ENCODE data around the gene NGFR.
A peak's percentile ranks its signal among the peaks of the same experiment; 100 is the strongest.

The NGFR gene

GRCh38 chr17:49496183-49496866 lies 1.2 kb downstream of the NGFR start:
- Histone ChIP-seq H3K27me3 (replicated peaks in 2 of 5; ENCODE audit: control insufficient read depth in 4 of 5, insufficient read depth in 5 of 5, low read length in 4 of 5) (peaks cover 17 to 60% (median 37%) of the 10 kb centered on the region in 5 experiments), H3K4me1 (ENCODE audit: control extremely low read depth in 1 of 4, control insufficient read depth in 4 of 4, insufficient read depth in 4 of 4, low read length in 3 of 4) (peaks cover 0 to 32% (median 25%) of the 10 kb centered on the region in 4 experiments), H3K4me3 (ENCODE audit: control insufficient read depth in 1 of 7, extremely low read depth in 1 of 7, insufficient read depth in 4 of 7, low read depth in 2 of 7, low read length in 6 of 7) (peak overlapping the region in 6 of 7 experiments; percentile 16 to 79 (median 53)), H3K36me3 (ENCODE audit: control insufficient read depth in 4 of 4, insufficient read depth in 4 of 4, low read length in 3 of 4) (no peaks in the 10 kb centered on the region), H3K9me3 (ENCODE audit: control extremely low read depth in 1 of 5, control insufficient read depth in 4 of 5, insufficient read depth in 2 of 5, low read depth in 1 of 5, low read length in 4 of 5) (no peaks in the 10 kb centered on the region), H3K27ac (ENCODE audit: insufficient read depth in 1 of 2, low read depth in 1 of 2, low read length in 2 of 2, poor library complexity in 1 of 2, severe bottlenecking in 2 of 2) (no peak overlapping the region)
- POLR2A ChIA-PET, result no interaction called here
- CTCF ChIA-PET, result interaction anchor here (0.8 to 3.1 kb wide), 19 partner anchors 10 to 178 kb away, joined by 3 to 19 read pairs (median 4); no protein-coding TSS in a partner anchor
- DNase-seq, result peak; percentile 67 to 81 (median 79)
- WGBS (ENCODE audit: insufficient coverage), result under 1% methylated on average over 78 of the region's 85 CpGs

- H3K36me3 ChIP-seq (ENCODE audit: control insufficient read depth in 4 of 4, insufficient read depth in 4 of 4, low read length in 3 of 4), result no peaks in the 10 kb centered on the region
- H3K9me3 ChIP-seq (ENCODE audit: control extremely low read depth in 1 of 5, control insufficient read depth in 4 of 5, insufficient read depth in 2 of 5, low read depth in 1 of 5, low read length in 4 of 5), result no peaks in the 10 kb centered on the region
- H3K27ac ChIP-seq (ENCODE audit: insufficient read depth in 1 of 2, low read depth in 1 of 2, low read length in 2 of 2, poor library complexity in 1 of 2, severe bottlenecking in 2 of 2), result no peak overlapping the region
- CTCF ChIA-PET, result interaction anchor here (0.8 to 3.1 kb wide), 17 partner anchors 9 to 178 kb away, joined by 3 to 19 read pairs (median 4); no protein-coding TSS in a partner anchor
- peaks cover 0 to 32% (median 25%) of the 10 kb centered on the region in 4 experiments for H3K4me1 ChIP-seq (ENCODE audit: control extremely low read depth in 1 of 4, control insufficient read depth in 4 of 4, insufficient read depth in 4 of 4, low read length in 3 of 4)
- no peak for DNase-seq
- peak overlapping the region in 6 of 7 experiments; percentile 16 to 79 (median 53) for H3K4me3 ChIP-seq (ENCODE audit: control insufficient read depth in 1 of 7, extremely low read depth in 1 of 7, insufficient read depth in 4 of 7, low read depth in 2 of 7, low read length in 6 of 7)
- 2% methylated on average over 11 of the region's 13 CpGs for WGBS (ENCODE audit: insufficient coverage)
- POLR2A ChIA-PET, result no interaction called here
- H3K27me3 ChIP-seq (replicated peaks in 2 of 5; ENCODE audit: control insufficient read depth in 4 of 5, insufficient read depth in 5 of 5, low read length in 4 of 5), result peaks cover 17 to 61% (median 39%) of the 10 kb centered on the region in 5 experiments
Observed at GRCh38 chr17:49496867-49497147, 1.7 kb downstream of the NGFR start.

- ChIA-PET POLR2A (no interaction called here), CTCF (interaction anchor here (0.9 to 3.1 kb wide), 18 partner anchors 9 to 151 kb away, joined by 3 to 19 read pairs (median 4); no protein-coding TSS in a partner anchor)
- Histone ChIP-seq H3K36me3 (ENCODE audit: control insufficient read depth in 4 of 4, insufficient read depth in 4 of 4, low read length in 3 of 4) (no peaks in the 10 kb centered on the region), H3K27me3 (replicated peaks in 2 of 5; ENCODE audit: control insufficient read depth in 4 of 5, insufficient read depth in 5 of 5, low read length in 4 of 5) (peaks cover 17 to 66% (median 42%) of the 10 kb centered on the region in 5 experiments), H3K9me3 (ENCODE audit: control extremely low read depth in 1 of 5, control insufficient read depth in 4 of 5, insufficient read depth in 2 of 5, low read depth in 1 of 5, low read length in 4 of 5) (no peaks in the 10 kb centered on the region), H3K4me1 (ENCODE audit: control extremely low read depth in 1 of 4, control insufficient read depth in 4 of 4, insufficient read depth in 4 of 4, low read length in 3 of 4) (peaks cover 0 to 32% (median 25%) of the 10 kb centered on the region in 4 experiments), H3K4me3 (ENCODE audit: control insufficient read depth in 1 of 7, extremely low read depth in 1 of 7, insufficient read depth in 4 of 7, low read depth in 2 of 7, low read length in 6 of 7) (peak overlapping the region in 4 of 7 experiments; percentile 45 to 79 (median 63)), H3K27ac (ENCODE audit: insufficient read depth in 1 of 2, low read depth in 1 of 2, low read length in 2 of 2, poor library complexity in 1 of 2, severe bottlenecking in 2 of 2) (no peak overlapping the region)
- 2% methylated on average over 33 of the region's 75 CpGs for WGBS (ENCODE audit: insufficient coverage)
- DNase-seq, result peak in 2 of 3 donors; percentile 13 to 34
Observed at GRCh38 chr17:49497148-49498028, 2.3 kb downstream of the NGFR start.

GRCh38 chr17:49498029-49498615 lies 3.0 kb downstream of the NGFR start:
- Histone ChIP-seq H3K4me1 (ENCODE audit: control extremely low read depth in 1 of 4, control insufficient read depth in 4 of 4, insufficient read depth in 4 of 4, low read length in 3 of 4) (peaks cover 0 to 32% (median 25%) of the 10 kb centered on the region in 4 experiments), H3K4me3 (ENCODE audit: control insufficient read depth in 1 of 7, extremely low read depth in 1 of 7, insufficient read depth in 4 of 7, low read depth in 2 of 7, low read length in 6 of 7) (peak overlapping the region in 1 of 7 experiments; percentile 65), H3K9me3 (ENCODE audit: control extremely low read depth in 1 of 5, control insufficient read depth in 4 of 5, insufficient read depth in 2 of 5, low read depth in 1 of 5, low read length in 4 of 5) (no peaks in the 10 kb centered on the region), H3K27me3 (replicated peaks in 2 of 5; ENCODE audit: control insufficient read depth in 4 of 5, insufficient read depth in 5 of 5, low read length in 4 of 5) (peaks cover 17 to 71% (median 44%) of the 10 kb centered on the region in 5 experiments), H3K27ac (ENCODE audit: insufficient read depth in 1 of 2, low read depth in 1 of 2, low read length in 2 of 2, poor library complexity in 1 of 2, severe bottlenecking in 2 of 2) (no peak overlapping the region), H3K36me3 (ENCODE audit: control insufficient read depth in 4 of 4, insufficient read depth in 4 of 4, low read length in 3 of 4) (no peaks in the 10 kb centered on the region)
- ChIA-PET CTCF (interaction anchor here (0.7 to 3.1 kb wide), 9 partner anchors 9 to 152 kb away, joined by 3 to 19 read pairs (median 4); no protein-coding TSS in a partner anchor), POLR2A (no interaction called here)
- WGBS (ENCODE audit: insufficient coverage), result 12% methylated on average over 10 of the region's 12 CpGs
- DNase-seq, result no peak

- Histone ChIP-seq H3K9me3 (ENCODE audit: control extremely low read depth in 1 of 5, control insufficient read depth in 4 of 5, insufficient read depth in 2 of 5, low read depth in 1 of 5, low read length in 4 of 5) (no peaks in the 10 kb centered on the region), H3K27me3 (replicated peaks in 2 of 5; ENCODE audit: control insufficient read depth in 4 of 5, insufficient read depth in 5 of 5, low read length in 4 of 5) (peaks cover 17 to 74% (median 39%) of the 10 kb centered on the region in 5 experiments), H3K36me3 (ENCODE audit: control insufficient read depth in 4 of 4, insufficient read depth in 4 of 4, low read length in 3 of 4) (no peaks in the 10 kb centered on the region), H3K4me3 (ENCODE audit: control insufficient read depth in 1 of 7, extremely low read depth in 1 of 7, insufficient read depth in 4 of 7, low read depth in 2 of 7, low read length in 6 of 7) (no peak overlapping the region), H3K4me1 (ENCODE audit: control extremely low read depth in 1 of 4, control insufficient read depth in 4 of 4, insufficient read depth in 4 of 4, low read length in 3 of 4) (peaks cover 0 to 18% (median 12%) of the 10 kb centered on the region in 4 experiments), H3K27ac (ENCODE audit: insufficient read depth in 1 of 2, low read depth in 1 of 2, low read length in 2 of 2, poor library complexity in 1 of 2, severe bottlenecking in 2 of 2) (no peak overlapping the region)
- ChIA-PET CTCF (interaction anchor here (0.7 kb wide), 1 partner anchor 8 kb away, joined by 3 read pairs; no protein-coding TSS in a partner anchor), POLR2A (no interaction called here)
- DNase-seq, result no peak
- WGBS (ENCODE audit: insufficient coverage), result 83% methylated on average over 2 of the region's 3 CpGs
Observed at GRCh38 chr17:49501496-49501895, 6.4 kb downstream of the NGFR start.

GRCh38 chr17:49502254-49502653 lies 7.2 kb downstream of the NGFR start:
- Histone ChIP-seq H3K36me3 (ENCODE audit: control insufficient read depth in 4 of 4, insufficient read depth in 4 of 4, low read length in 3 of 4) (no peaks in the 10 kb centered on the region), H3K27ac (ENCODE audit: insufficient read depth in 1 of 2, low read depth in 1 of 2, low read length in 2 of 2, poor library complexity in 1 of 2, severe bottlenecking in 2 of 2) (no peak overlapping the region), H3K27me3 (replicated peaks in 2 of 5; ENCODE audit: control insufficient read depth in 4 of 5, insufficient read depth in 5 of 5, low read length in 4 of 5) (peaks cover 17 to 70% (median 39%) of the 10 kb centered on the region in 5 experiments), H3K9me3 (ENCODE audit: control extremely low read depth in 1 of 5, control insufficient read depth in 4 of 5, insufficient read depth in 2 of 5, low read depth in 1 of 5, low read length in 4 of 5) (no peaks in the 10 kb centered on the region), H3K4me3 (ENCODE audit: control insufficient read depth in 1 of 7, extremely low read depth in 1 of 7, insufficient read depth in 4 of 7, low read depth in 2 of 7, low read length in 6 of 7) (no peak overlapping the region), H3K4me1 (ENCODE audit: control extremely low read depth in 1 of 4, control insufficient read depth in 4 of 4, insufficient read depth in 4 of 4, low read length in 3 of 4) (peaks cover 0 to 11% (median 5%) of the 10 kb centered on the region in 4 experiments)
- 71% methylated on average over 4 of the region's 4 CpGs for WGBS (ENCODE audit: insufficient coverage)
- ChIA-PET CTCF (interaction anchor here (0.7 to 0.9 kb wide), 2 partner anchors 9 kb away, joined by 3 read pairs; no protein-coding TSS in a partner anchor), POLR2A (no interaction called here)
- DNase-seq, result no peak

Data from common myeloid progenitor, CD34-positive (primary cell).